Hematopoietic multipotent progenitor cell treated with erythropoietin and hydrocortisone succinate and interleukin-3 and kit ligand, for 8 days (in vitro differentiated cells): Measurements from ENCODE around the gene COLGALT1.

Source experiments
- DNase-seq: peaks from one replicate; pipeline ENCODE4 v3.0.0-alpha.2; 2015

The COLGALT1 gene

DNA sequence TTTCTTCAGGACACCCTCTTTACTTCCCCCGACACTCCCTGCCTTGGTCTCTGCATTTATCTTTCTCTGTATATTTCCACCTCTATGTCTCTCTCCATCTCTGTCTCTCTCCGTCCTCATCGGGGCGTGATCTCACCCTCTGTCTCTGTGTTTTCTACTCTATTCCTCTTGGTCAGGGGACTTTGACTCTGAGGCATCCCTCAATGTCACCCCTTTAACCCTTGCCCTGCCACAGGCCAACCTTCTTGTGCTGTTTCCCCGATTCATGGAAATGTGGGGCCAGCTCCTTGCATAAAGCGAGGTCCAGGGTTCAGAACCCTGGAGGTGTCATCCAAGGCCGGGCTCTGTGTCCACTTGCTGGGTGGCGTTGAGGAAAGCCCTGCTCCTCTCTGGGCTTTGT is 46.8 kb downstream of the COLGALT1 start:
- no peak for DNase-seq

DNA sequence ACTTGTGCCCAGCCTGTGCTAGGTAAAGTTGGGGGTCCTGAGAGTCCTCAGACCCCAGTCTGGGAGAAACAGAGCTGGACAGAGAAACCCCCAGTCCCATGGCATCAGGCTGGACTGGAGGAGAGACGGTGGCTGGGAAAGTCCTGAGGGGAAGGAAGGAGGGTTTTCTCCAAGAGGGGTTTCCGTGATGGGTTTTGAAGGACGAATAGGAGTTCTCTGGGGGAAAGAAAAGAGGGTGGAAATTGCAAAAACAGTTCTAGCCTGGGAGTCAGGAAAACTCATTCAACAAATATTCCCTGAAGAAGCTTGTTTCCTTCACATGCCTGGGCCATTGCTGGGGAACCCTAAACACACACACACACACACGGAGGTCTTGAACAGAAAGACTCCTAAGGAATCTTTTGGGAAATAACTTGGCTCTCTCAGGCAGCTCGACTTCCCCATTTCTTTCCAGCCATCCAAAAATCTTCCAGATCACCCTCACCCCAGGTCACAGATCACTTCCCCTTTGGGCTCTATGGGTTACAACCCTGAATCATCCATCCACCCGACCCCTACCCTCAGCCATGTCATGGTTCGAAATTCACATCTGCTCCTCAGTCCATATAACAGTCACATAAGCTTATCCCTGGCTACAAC is 47.5 kb downstream of the COLGALT1 start:
- DNase-seq, result no peak

DNA sequence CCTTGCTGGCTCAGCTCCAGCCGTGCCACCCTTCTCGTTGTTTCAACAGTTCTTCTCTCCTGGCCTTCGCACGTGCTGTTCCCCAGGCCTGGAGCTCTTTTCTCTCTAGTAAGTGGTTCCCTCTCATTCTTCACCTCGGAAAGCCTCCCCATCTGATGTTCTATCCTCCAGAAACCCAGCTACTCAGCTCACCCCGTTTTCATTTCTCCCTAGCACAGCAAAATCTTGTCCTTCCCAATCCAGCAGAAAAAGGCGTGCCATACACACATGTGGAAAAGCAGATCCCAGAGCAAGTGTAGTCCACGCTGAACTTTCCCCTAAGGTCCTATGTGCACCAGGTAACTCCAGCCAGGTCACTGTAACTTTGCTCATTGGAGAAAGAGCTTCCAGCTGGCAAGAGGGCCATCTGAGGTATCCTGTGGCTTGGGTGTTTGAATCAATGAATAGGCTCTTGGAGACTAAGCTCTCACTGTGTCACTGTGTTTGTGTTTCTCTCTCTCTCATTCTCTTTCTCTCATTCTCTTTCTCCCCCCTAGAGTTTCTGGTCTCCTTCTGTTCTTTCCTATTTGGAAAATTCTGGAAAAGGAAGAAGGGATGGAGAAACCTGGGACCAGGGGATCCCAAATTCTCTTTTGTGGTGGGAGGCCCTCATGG is 49.0 kb downstream of the COLGALT1 start:
- DNase-seq, result no peak

DNA sequence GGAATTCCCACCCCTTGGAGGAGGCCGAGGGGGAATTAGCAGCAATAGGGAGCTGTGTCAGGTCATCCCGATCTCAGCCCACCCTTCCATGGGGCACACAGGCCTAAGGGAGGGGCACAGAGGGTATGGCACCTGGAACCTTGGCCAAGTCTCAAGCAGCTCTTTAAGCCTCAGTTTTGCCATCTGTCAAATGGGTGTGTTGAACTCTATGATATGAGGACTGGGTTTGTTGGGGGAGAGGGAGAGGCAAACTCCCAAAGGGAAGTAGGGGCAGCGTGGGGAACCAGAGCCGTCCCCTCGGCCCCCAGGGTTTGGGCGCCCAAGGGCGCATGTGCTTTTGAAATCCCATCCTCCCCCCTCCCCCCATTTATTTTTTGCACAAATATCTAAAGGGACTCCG is 49.7 kb downstream of the COLGALT1 start:
- DNase-seq, result no peak

DNA sequence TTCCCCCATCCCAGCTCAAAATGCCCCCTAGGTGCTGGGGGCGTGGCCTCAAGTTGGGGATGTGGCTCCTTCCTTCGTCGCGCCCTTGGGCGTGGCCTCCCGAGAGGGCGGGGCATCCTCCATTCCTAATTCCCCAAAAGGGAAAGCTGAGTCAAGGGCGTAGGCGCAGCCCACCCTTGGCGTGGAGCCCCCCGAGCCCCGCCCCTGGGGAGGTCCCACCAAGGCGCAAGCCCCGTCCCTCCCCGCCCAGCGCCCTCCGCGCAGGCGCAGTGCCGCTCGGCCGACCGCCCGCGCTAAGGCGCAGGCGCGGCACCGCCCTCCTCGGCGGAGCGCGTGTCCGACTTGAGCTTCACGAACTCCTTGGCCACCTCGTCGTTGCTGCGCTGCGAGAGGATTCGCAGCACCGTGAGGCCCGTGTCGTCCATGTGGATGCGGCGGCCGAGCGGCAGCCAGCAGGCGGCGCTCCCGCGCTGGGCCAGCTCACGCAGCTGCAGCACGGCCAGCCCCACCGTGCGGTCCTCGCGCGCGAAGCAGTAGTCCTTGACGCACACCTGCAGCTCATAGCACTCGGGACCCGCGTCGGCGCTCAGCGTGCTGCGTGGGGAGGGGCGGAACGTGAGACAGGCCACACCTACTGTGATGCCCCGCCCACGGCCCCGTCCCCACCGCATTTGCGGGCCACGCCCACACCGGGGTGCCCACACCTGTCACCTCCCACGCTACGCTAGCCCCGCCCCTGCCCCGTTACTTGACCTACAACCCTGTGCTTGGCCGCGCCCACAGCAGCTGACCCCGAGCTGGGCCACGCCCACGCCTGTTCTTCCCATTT is 50.5 kb downstream of the COLGALT1 start:
- peak; percentile 85 for DNase-seq

DNA sequence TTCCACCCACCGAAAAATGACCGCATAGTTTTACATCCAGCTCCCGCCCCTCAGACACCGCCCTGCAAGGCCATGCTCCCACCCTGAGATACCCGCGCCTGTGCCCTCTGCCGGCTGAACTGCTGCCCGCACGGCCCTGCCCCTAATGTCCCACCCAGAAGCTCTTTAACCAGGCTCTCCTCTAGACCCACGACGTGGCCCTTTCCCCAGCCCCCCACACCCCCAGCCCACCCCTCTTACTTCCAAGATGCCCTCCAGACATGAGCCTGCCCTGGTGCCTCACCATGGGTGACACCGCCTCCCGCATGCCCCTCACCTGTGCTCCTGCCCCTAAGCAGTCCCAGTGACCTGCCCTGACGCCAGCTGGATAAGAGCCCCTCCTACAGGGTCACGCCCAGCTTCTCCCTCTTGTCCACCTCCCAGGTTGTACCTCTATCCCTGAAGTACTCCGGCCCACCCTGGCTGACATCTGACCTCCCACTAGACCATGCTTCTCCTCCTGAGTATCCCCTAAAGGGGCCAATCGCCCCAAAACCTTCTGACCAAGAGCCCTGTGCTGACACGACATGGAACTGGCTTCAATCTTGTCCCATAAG is 51.2 kb downstream of the COLGALT1 start:
- no peak for DNase-seq

DNA sequence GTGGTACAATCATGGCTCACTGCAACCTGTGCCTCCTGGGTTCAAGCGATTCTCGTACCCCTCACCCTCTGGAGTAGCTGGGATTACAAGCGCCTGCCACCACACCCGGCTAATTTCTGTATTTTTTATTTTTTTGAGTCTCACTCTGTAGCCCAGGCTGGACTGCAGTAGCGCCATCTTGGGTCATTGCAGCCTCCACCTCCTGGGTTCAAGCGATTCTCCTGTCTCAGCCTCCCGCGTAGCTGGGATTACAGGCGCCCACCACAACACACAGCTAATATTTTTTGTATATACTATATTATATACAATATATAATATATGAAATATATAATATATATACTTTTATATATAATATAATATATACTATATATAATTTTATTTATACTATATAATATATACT is 52.5 kb downstream of the COLGALT1 start:
- no peak for DNase-seq

DNA sequence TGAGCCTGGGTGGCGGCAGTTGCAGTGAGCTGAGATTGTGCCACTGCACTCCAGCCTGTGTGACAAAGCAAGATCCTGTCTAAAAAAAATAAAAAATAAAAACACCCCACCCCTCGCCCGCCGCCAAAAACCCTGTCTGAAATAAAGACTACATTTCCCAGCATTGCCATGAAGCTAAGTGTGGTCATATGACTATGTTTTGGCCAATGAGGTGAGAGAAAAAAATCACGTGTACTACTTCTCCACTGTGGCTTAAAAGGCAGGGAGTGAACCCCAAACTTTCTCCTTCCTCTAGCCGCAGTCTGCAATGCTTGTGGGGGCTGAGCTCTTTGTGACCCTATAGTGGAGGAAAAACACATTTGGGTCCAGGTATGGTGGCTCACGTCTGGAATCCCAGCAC is 54.9 kb downstream of the COLGALT1 start:
- DNase-seq, result peak; percentile 49

DNA sequence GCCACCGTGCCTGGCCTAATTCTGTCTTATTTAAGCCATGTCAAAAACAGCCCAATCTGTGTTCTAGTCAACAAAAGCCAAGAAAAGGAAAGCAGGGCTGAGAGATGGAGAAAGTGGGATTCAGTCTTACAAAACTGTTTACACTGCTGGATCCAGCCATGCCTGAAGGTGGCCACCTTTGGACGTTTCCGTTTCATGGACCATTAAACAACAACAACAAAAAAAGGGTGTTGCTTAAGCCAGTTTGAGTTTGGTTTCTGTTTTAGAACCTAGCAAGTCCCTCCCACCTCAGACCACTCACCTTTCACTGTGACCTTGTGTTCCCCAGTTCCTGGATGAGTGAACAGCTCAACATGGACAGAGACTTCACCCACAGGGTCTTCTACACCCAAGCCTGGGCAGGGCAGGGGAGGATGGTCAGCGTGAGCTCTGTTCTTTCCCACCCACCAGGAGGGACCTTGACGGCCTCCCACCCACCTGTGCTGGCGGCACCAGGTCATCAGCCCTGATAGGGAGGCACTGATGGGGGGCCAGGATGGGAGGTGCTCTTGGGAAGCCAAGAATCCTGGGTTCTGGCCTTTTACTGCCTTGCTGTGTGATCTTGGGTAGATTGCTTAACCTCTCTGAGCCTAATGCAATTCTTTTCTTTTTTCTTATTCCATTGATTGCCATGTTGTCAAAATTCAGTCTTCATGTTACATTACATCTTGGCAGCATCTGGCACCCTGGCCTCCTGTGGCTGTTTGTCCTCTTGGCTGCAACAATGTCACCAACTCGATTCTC is 56.2 kb downstream of the COLGALT1 start:
- no peak for DNase-seq

DNA sequence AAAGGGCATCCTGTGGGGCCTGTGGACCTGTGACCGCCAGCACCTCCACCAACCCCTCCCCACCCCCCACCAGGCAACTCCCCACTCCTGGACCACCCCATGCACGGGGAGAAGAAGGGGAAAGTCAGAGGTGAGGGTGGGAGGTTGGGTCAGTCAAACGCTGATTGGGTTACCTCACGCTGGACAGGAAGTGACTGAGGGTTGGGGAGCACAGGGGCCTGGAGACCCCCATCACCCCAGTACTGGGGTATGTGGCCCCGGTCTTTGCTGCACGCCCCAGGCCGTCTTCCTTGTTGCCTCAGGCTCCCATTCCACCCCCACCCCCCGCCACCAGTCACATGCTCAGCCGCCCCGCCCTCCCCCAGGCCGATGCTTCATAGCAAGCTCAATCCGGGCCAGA is 59.0 kb downstream of the COLGALT1 start:
- DNase-seq, result no peak

DNA sequence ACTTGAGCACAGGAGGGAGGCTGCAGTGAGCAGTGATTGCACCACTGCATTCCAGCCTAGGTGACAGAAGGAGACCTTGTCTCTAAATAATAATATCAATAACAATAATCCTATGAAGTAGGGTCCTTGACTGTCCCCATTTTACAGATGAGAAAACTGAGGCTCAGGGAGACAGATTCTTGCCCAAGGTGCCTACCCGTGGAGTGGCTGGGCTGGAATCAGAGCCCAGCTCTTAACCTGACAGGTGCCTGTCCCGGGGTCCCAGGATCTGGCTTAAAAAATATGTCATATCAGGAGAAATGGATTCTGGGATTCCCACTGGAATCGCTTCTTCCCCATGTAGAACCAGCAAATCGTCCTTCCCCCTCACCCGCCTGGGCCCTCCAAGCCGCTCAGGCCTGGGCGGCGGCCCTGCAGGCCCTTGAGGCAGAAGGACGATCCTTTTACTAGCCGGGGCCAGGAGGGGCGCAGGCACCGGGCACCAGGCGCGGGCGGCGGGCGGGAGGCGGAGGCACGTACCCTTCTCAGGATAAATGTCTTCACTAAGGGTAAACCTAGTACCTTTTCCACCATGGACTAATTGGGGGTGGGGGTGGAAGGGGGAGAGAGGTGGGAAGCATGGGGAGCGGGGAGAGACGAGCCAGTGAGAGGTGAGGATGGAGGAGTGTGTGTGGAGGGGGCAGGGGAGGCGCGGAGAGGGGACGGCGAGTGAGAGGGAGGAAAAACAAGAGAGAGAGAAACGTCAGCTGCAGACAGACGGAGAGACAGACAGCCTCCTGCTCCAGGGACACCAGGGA is 60.6 kb downstream of the COLGALT1 start:
- DNase-seq, result no peak

DNA sequence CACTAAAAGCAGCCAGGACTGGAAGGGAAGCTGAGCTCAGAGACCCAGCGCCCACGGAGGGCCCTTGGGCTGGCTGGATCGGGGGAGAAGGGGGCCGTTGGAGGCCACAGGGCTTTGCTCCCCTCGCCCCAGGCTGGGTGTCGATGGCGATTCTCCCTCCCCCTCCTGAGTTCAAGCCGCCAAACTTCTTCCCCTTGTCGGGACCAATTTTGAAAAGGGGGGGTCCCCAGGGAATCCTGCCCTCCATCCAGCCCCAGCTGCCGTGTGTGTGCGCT is 61.2 kb downstream of the COLGALT1 start:
- no peak for DNase-seq

DNA sequence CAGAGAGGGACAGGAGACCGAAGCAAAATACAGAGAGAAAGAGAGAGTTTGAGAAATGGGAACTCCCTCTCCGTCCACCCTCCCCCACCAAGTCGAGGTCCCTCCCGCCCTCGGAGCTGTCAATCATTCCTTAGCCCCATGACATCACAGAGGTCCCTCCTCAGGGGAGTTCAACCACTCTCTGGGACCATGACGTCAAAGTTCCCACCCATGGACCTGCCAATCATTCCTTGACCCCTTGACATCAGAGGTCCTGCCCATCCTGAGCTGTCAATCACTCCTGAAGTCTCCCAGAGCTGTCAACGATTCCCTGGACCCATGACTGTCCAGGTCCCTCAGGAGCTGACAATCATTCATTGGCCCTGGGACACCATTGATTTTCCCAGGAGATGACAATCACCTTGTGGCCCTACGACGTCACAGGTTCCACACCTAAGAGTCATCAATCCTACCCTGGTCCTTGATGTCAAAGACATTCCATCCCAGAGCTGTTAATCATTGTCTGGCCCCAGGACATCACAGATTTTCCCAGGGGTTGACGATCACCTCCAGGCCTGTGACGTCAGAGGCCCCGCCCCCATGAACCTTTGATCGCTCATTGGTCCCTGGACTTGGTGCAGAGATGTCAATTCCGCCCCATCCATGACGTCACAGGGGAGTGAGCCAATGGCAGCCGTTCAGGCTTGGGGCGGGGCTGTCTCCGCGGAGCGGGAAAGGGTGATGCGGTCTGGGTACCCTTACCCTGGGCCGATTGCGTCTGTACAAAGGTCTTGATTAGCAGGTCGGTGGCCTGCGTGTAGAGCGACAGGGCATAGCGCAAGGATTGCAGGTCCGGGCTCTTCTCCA is 61.7 kb downstream of the COLGALT1 start:
- peak; percentile 20 for DNase-seq

DNA sequence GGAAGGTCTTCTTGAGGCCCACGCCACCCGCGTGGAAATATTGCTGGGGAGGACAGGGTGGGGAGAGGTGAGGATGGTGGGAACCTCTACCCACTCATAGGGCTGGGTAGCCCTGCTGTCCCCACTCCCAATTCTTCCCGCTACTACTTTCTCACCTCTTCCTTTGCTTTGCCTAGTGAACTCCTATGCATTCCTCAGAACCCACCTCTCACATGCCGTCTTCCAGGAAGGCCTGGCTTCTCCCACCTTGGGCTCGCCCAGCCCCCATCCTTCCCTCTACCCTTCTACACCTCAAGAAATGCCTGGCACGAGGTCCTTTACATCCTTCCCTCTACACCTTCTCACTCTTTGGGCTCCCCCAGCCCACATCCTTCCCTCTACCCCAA is 62.4 kb downstream of the COLGALT1 start:
- no peak for DNase-seq

DNA sequence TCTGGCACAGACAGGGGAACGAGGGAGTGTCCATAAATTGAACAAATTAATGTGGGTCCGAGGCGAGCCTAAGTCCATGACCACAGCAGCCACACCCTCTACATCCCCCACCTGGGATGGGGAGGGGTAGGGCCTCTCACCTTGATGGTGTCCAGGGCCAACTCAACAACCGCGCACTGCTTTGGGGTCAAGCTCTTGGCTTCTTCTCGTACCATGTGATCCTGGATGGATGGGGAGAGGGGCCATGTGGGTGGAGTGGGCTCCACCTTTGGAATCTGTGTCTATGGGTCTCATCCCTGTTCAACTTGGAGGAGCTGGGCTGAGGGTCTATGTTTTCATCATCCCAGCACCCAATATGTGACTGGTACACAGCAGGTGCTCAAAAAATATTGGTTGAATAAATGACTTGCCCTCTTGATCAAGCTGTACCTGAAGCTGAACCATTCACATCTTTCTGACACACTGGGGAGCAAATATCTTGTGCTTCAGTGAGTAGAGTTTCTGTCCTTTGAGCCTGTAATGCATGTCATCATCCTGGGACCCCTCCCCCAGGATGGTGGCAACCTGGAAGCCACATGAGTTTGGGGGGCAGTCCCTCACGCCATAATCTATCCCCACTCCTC is 62.9 kb downstream of the COLGALT1 start:
- no peak for DNase-seq

DNA sequence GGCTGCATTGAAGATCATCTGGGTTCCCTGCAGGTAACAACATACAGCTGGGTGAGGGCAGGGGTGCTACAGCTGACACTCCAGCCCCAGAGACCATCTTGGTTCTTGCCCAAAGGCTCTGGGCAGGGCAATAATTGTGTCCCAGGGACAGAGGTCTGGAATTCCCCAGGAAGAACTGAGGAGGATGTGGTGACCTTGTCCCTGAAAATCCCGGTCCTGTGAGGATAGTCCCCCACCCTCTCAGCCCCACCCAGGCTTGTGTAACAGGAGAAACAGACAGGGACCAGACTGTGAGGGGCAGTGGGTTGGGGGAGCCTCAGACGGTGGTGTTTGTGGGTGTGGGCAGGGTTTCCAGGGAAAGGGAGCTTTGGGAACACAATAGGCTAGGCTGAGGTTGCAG is 63.5 kb downstream of the COLGALT1 start:
- DNase-seq, result no peak

DNA sequence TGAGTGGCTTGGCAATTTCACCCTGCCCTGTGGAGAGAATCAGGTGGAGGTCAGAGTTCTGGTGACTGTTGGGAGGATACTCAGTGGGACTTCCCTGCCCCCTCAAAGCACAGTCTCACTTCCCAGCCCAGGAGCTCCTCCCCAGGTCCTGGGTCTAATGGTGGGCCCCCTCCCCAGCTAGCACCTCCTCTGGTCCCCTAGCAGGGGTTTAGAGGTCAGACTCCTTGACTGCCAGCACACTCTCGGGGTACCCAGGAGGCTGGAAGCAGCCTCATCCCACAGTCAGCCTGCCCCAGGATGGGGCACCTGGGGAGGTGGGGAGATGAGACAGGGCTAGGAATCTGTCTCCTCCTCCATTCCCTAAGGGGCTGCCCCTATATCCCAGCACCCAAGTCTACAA is 65.2 kb downstream of the COLGALT1 start:
- DNase-seq, result no peak

DNA sequence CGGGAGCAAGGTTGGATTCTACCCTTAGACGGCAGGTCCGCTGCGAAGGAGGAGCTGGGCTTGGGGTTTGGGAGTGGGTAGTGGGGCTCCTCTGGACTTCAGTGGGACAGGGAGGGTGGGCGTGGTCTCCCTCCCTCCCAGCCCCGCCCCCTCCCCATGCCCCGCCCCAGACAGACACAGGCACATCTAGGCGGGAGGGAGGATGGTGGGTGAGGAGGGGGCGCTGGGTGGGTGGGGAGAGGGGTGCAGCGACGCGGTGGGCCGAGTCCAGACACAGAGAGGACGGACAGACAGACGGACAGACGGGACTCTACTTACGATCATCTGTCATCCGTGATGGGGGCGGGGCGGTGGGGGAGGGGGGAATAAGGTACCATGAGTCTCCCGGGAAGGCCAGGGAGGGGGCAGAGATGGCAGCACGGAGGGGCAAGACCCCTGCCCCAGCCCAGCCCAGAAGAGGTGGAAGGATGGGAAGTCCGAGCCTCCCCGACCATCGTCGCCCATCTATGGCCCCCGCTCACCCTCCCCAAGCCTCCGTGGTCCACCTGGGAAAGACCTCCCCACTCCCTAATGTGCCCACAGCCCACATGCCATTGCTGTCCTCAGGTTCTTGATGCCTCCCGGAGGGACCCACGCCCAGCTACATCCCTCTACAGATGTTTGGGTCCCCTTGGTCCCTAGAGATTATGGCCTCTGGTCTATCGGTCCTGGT is 67.9 kb downstream of the COLGALT1 start:
- no peak for DNase-seq

DNA sequence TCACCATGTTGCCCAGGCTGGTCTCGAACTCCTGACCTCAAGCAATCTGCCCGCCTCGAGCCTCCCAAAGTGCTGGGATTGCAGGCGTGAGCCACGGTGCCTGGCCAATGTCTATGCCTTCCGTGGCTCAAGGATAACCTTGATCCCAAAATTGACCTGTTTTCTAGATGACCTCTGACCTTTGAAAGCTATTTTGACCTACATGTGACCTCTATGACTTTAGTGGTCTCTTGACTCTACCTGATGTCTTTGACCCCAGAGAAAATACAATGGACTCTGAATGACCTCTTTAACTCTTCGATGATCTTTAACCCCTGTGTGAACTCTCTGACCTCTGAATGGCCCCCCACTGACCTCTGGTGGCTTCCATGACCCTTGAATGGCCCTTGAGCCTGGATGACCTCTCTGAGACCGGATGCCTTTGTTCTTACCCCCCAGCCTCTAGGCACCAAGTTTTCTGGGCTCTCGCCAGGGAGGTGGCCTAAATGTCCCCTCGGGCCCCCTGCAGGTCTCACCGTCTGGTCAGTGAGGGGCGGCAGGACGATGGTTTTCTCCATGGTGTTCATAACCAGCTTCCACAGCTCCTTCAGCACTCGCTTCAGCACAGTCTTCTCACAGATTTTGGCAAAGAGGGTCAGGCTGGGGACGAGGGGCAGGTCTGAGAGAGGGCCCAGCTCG is 69.0 kb downstream of the COLGALT1 start:
- DNase-seq, result no peak

DNA sequence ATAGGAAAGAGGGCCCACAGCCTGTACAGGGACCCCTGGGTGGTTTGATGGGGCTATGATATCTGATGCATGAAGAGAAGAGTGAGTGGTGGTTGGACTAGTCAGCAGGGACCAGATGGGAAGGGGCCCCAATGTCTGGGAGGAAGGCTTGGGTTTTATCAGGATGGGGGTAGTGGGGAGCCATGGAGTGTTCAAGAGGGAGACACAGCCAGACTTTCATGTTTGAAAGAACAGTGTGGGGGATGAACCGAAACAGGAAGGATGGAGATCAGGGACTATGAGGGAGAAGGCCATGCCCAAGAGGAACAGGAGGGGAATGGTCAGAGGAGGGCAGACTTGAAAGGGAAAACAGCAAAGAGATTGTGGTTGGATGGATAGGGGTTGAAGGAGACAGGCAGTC is 69.6 kb downstream of the COLGALT1 start:
- no peak for DNase-seq
